H1 (cell line): ENCODE measurements around the gene DTX3. TPM values are rescaled to one million over a fixed set of nuclear protein-coding genes. Genes with fewer than 3 reads are reported as not detected.

Experiments used
- CTCF ChIA-PET: fragments of 300-600 bp; sonication (Branson Sonifier 250); formaldehyde crosslinking; loops from one replicate; lab custom pipeline; 2021; ENCODE audit not compliant: partially characterized antibody; lab: Charles Lee
- POLR2A ChIA-PET: fragments of 300-600 bp; sonication (Branson Sonifier 250); formaldehyde crosslinking; loops from one replicate; lab custom pipeline; 2021; ENCODE audit warnings: inconsistent platforms; ENCODE audit not compliant: partially characterized antibody; lab: Charles Lee
- DNase-seq, 2 experiments: peaks; one replicate each; pipeline versions ENCODE4 v3.0.0 to v3.0.0-alpha.2; 2010 to 2022; ENCODE audit warnings: low spot score in 2 of 2, low read depth in 1 of 2, mixed read lengths in 1 of 2
- FAIRE-seq: peaks from 2 replicates; lab custom pipeline; 2011; peaks lifted over from hg19 to GRCh38; lab: Jason Lieb, UNC
- H2AFZ ChIP-seq: 2 replicates; pipeline ENCODE4 v1.8.1; 2012; ENCODE audit warnings: low read length, inconsistent platforms
- H2AK5ac ChIP-seq: 2 replicates; pipeline ENCODE4 v1.6.1; 2013; ENCODE audit warnings: low read depth, low read length
- H2BK120ac ChIP-seq: replicated peaks from 2 replicates; pipeline ENCODE3; 2013; ENCODE audit warnings: low read depth, low read length, inconsistent platforms
- H2BK12ac ChIP-seq: 2 replicates; pipeline ENCODE4 v1.6.1; 2013; ENCODE audit warnings: low read depth, low read length
- H2BK15ac ChIP-seq: 2 replicates; pipeline ENCODE4 v1.6.1; 2013; ENCODE audit warnings: low read length
- H2BK20ac ChIP-seq: 2 replicates; pipeline ENCODE4 v1.6.1; 2013; ENCODE audit warnings: low read length
- H2BK5ac ChIP-seq: 2 replicates; pipeline ENCODE4 v1.6.1; 2013; ENCODE audit warnings: low read depth, low read length
- H3K14ac ChIP-seq: 2 replicates; pipeline ENCODE4 v1.6.1; 2013; ENCODE audit warnings: inconsistent platforms; ENCODE audit not compliant: insufficient read length
- H3K18ac ChIP-seq: 2 replicates; pipeline ENCODE4 v1.6.1; 2013; ENCODE audit warnings: low read length; ENCODE audit errors: extremely low read depth
- H3K23ac ChIP-seq: 2 replicates; pipeline ENCODE4 v1.6.1; 2013; ENCODE audit warnings: inconsistent platforms; ENCODE audit not compliant: insufficient read length
- H3K23me2 ChIP-seq: 2 replicates; pipeline ENCODE4 v1.6.1; 2013; ENCODE audit warnings: low read depth, low read length
- H3K27ac ChIP-seq: 2 replicates; pipeline ENCODE4 v1.6.1; 2011; ENCODE audit warnings: low read depth, low read length, inconsistent platforms
- H3K27me3 ChIP-seq, 4 experiments: replicated peaks in 1 of 4; 1 replicate in 1 of 4; 2 replicates in 3 of 4; pipeline versions ENCODE4 v1.6.1 to v1.8.1; 2011 to 2013; ENCODE audit warnings: low read length in 3 of 4, mild to moderate bottlenecking in 3 of 4, inconsistent platforms in 2 of 4, mixed read lengths in 2 of 4, moderate library complexity in 1 of 4; ENCODE audit not compliant: control insufficient read depth in 3 of 4, insufficient read depth in 3 of 4; ENCODE audit errors: extremely low read depth in 1 of 4
- H3K36me3 ChIP-seq, 4 experiments: 2 replicates each; pipeline versions ENCODE4 v1.6.1 to v1.8.1; 2011 to 2013; ENCODE audit warnings: mild to moderate bottlenecking in 4 of 4, low read length in 3 of 4, moderate library complexity in 2 of 4, control low read depth in 1 of 4, inconsistent platforms in 1 of 4; ENCODE audit not compliant: insufficient read depth in 4 of 4, control insufficient read depth in 2 of 4
- H3K4ac ChIP-seq: replicated peaks from 2 replicates; pipeline ENCODE3; 2013; ENCODE audit warnings: low read length, low read depth, mixed read lengths, inconsistent platforms; ENCODE audit not compliant: insufficient read length
- H3K4me1 ChIP-seq, 4 experiments: replicated peaks in 1 of 4; 1 replicate in 1 of 4; 2 replicates in 3 of 4; pipeline versions ENCODE4 v1.6.1 to v1.8.1; 2011 to 2013; ENCODE audit warnings: low read length in 3 of 4, inconsistent platforms in 2 of 4, mixed read lengths in 1 of 4; ENCODE audit not compliant: insufficient read depth in 4 of 4, control insufficient read depth in 3 of 4
- H3K4me2 ChIP-seq, 2 experiments: 2 replicates each; pipeline versions ENCODE4 v1.6.1 to v1.8.1; 2011 to 2013; ENCODE audit warnings: low read depth in 2 of 2, low read length in 2 of 2, control low read depth in 1 of 2, inconsistent platforms in 1 of 2, mild to moderate bottlenecking in 1 of 2; ENCODE audit not compliant: insufficient read depth in 1 of 2
- H3K4me3 ChIP-seq, 4 experiments: fragments of 200-600, 300-600 bp in 1 of 4; sonication (generic), shearing (Covaris generic), sonication (Bioruptor Twin) in 1 of 4; 2 replicates each; pipeline versions ENCODE4 v1.5.1 to v1.8.1; 2011 to 2016; ENCODE audit warnings: low read length in 4 of 4, low read depth in 3 of 4, control low read depth in 2 of 4, inconsistent platforms in 2 of 4, mild to moderate bottlenecking in 2 of 4, mixed read lengths in 1 of 4, moderate library complexity in 1 of 4; ENCODE audit not compliant: insufficient read depth in 2 of 4; ENCODE audit errors: extremely low read depth in 1 of 4
- H3K56ac ChIP-seq: replicated peaks from 2 replicates; pipeline ENCODE3; 2013; ENCODE audit warnings: low read depth, mild to moderate bottlenecking, mixed read lengths, low read length, inconsistent platforms; ENCODE audit not compliant: insufficient read length
- H3K79me1 ChIP-seq: 2 replicates; pipeline ENCODE4 v1.6.1; 2013; ENCODE audit warnings: low read depth, low read length, control low read depth
- H3K79me2 ChIP-seq, 2 experiments: 2 replicates each; pipeline versions ENCODE4 v1.6.1 to v1.8.1; 2012 to 2013; ENCODE audit warnings: low read length in 2 of 2, mild to moderate bottlenecking in 2 of 2, inconsistent platforms in 1 of 2; ENCODE audit not compliant: insufficient read depth in 2 of 2, control insufficient read depth in 1 of 2
- H3K9ac ChIP-seq, 4 experiments: replicated peaks in 1 of 4; 1 replicate in 1 of 4; 2 replicates in 3 of 4; pipeline versions ENCODE4 v1.6.1 to v1.8.1; 2011 to 2013; ENCODE audit warnings: low read depth in 3 of 4, low read length in 3 of 4, control low read depth in 2 of 4, mild to moderate bottlenecking in 2 of 4, moderate library complexity in 2 of 4, inconsistent platforms in 1 of 4; ENCODE audit errors: extremely low read depth in 1 of 4
- H3K9me3 ChIP-seq, 2 experiments: 2 replicates each; pipeline versions ENCODE4 v1.6.1 to v1.8.1; 2012 to 2013; ENCODE audit warnings: mild to moderate bottlenecking in 2 of 2, moderate library complexity in 2 of 2, control low read depth in 1 of 2, inconsistent platforms in 1 of 2, low read depth in 1 of 2, low read length in 1 of 2, mixed read lengths in 1 of 2; ENCODE audit not compliant: insufficient read depth in 2 of 2
- H4K20me1 ChIP-seq, 2 experiments: replicated peaks in 1 of 2; 2 replicates each; pipeline versions ENCODE3 to v1.8.1; 2011 to 2013; ENCODE audit warnings: inconsistent platforms in 2 of 2, low read length in 2 of 2, mild to moderate bottlenecking in 1 of 2; ENCODE audit not compliant: insufficient read depth in 2 of 2, control insufficient read depth in 1 of 2
- H4K5ac ChIP-seq: 2 replicates; pipeline ENCODE4 v1.6.1; 2013; ENCODE audit warnings: low read length, low read depth, mixed read lengths, inconsistent platforms; ENCODE audit not compliant: insufficient read length
- H4K8ac ChIP-seq: 2 replicates; pipeline ENCODE4 v1.8.0; 2013; ENCODE audit warnings: mild to moderate bottlenecking, moderate library complexity, low read length, inconsistent platforms; ENCODE audit not compliant: insufficient read depth; ENCODE audit errors: extremely low read depth
- H4K91ac ChIP-seq: replicated peaks from 2 replicates; pipeline ENCODE3; 2013; ENCODE audit warnings: low read length, mixed read lengths, inconsistent platforms; ENCODE audit not compliant: insufficient read length
- CBX5 ChIP-seq: fragments of 300-800, 300-1000 bp; sonication (generic); IDR thresholded peaks from 2 replicates; pipeline ENCODE4 v1.7.1; 2016; ENCODE audit warnings: antibody characterized with exemption, low read length, low read depth
- CEBPB ChIP-seq: IDR thresholded peaks from 2 replicates; pipeline ENCODE4 v1.6.1; 2012; ENCODE audit warnings: low read depth, low read length
- NRF1 ChIP-seq: IDR thresholded peaks from 2 replicates; pipeline ENCODE4 v1.6.1; 2011; ENCODE audit warnings: mild to moderate bottlenecking, low read depth, low read length, improper control_type of control experiment
- WGBS, 2 experiments: shearing (Covaris generic) in 1 of 2; methylation state at CpG; one replicate each; pipeline versions ENCODE4 v1.1.6 to v1.1.7; 2013 to 2015; ENCODE audit warnings: low lambda C conversion rate in 2 of 2, mixed read lengths in 2 of 2, inconsistent platforms in 1 of 2, low coverage in 1 of 2, missing lambda C conversion rate in 1 of 2; ENCODE audit not compliant: insufficient replicate concordance in 2 of 2, insufficient coverage in 1 of 2, insufficient read length in 1 of 2; ENCODE audit errors: extremely low coverage in 1 of 2, missing lambda C conversion rate in 1 of 2; 5-methylcytosine and 5-hydroxymethylcytosine counted together
- polyA plus RNA-seq, 7 experiments: library from polyadenylated mRNA; depleted of rRNA in 3 of 7; stranded (reverse) in 5 of 7; unstranded in 2 of 7; fragments of >200 nt in 5 of 7; fragments of 200-250 nt in 2 of 7; gene quantifications; 1 replicate in 5 of 7; 2 replicates in 1 of 7; 4 replicates in 1 of 7; pipeline versions ENCODE4 v1.2.1 to v1.2.3, GENCODE V29; 2011 to 2013; ENCODE audit warnings: missing spikeins in 2 of 7, mixed read lengths in 2 of 7
- total RNA-seq: library from RNA; stranded (reverse); fragmentation: NEBNext Ultra II Directional; extraction: Animal tissue kit (Norgen Biotek cat#: 25700); gene quantifications from 2 replicates; pipeline ENCODE4 v1.2.1, GENCODE V29; 2021

DTX3 gene
- total and polyA plus RNA-seq, 2 of the 8 experiments (the other 6 are each of a cell fraction or from before 2014, with no cell fraction given) = 41.8 to 92.5 TPM

- no peak overlapping the region for H3K9ac ChIP-seq
- no peak overlapping the region for H4K8ac ChIP-seq
- H3K23ac ChIP-seq = no peak overlapping the region
- no peaks in the 10 kb centered on the region for H3K9me3 ChIP-seq
- H4K20me1 ChIP-seq = peaks cover 3 to 4% of the 10 kb centered on the region in 2 experiments
- peaks cover 7 to 31% (median 11%) of the 10 kb centered on the region in 4 experiments; a peak in 7 of 8 replicates for H3K36me3 ChIP-seq
- H3K14ac ChIP-seq = no peak overlapping the region
- H3K27me3 ChIP-seq = no peaks in the 10 kb centered on the region
- no peak for TF ChIP-seq CEBPB
- no peak for TF ChIP-seq CBX5
- TF ChIP-seq NRF1 = no peak
- FAIRE-seq (no peak), DNase-seq (no peak)
- no peak overlapping the region for H3K4me3 ChIP-seq
- ChIA-PET POLR2A (interaction anchor here (0.7 to 1.5 kb wide), 6 partner anchors 11 to 40 kb away, joined by 3 to 6 read pairs (median 4); no protein-coding TSS in a partner anchor), CTCF (interaction anchor here (0.6 to 7.8 kb wide), 12 partner anchors 10 to 1847 kb away, joined by 3 to 201 read pairs (median 24); partner anchors contain the start of genes ARHGEF25, B4GALNT1 and TSPAN31)
- no peak overlapping the region for H2AK5ac ChIP-seq
- WGBS, 2 experiments = 90% methylated on average over 2 of the region's 2 CpGs; no CpG with 5 or more reads in 1 of the 2 experiments
- H3K4me2 ChIP-seq = no peak overlapping the region
- H3K27ac ChIP-seq = no peak overlapping the region
- H2AFZ ChIP-seq = no peak overlapping the region
- H2BK15ac ChIP-seq = no peak overlapping the region
- no peak overlapping the region for H3K18ac ChIP-seq
- no peak overlapping the region for H2BK120ac ChIP-seq
- peaks cover 0 to under 1% (median 0%) of the 10 kb centered on the region in 4 experiments; a peak in 1 of 7 replicates for H3K4me1 ChIP-seq
- H3K79me1 ChIP-seq = no peaks in the 10 kb centered on the region
- H2BK12ac ChIP-seq = no peak overlapping the region
- H4K5ac ChIP-seq = no peak overlapping the region
- no peak overlapping the region for H2BK5ac ChIP-seq
- H3K79me2 ChIP-seq = no peaks in the 10 kb centered on the region
- H3K4ac ChIP-seq = no peak overlapping the region
- no peak overlapping the region for H4K91ac ChIP-seq
- no peak overlapping the region for H3K56ac ChIP-seq
- H3K23me2 ChIP-seq = no peaks in the 10 kb centered on the region
- no peak overlapping the region for H2BK20ac ChIP-seq
Observed at GRCh38 chr12:57585156-57585555, 19.5 kb upstream of the DTX3 start.
